Measurements from ENCODE around the gene HERC3.

DNA sequence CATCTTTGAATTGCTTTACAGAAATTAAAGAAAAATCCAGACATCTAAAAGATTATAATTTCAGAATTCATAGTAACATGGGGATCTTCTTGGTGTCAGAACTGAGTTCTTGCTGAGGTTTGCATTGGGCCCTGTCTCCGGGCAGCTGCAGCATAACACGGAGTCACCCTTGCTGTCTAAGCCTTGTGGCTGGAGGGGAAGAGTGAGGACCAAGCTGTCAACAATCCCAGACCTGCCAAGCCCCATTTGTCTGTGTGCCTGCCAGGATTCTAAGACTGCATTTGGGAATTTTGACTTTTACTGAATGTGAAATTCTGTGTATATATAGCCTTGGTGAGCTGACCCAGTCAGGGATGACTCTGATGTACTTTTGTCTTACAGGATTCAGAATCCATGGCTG, 130.5 kb downstream of the HERC3 start:
- TF ChIP-seq, protein P1, sequence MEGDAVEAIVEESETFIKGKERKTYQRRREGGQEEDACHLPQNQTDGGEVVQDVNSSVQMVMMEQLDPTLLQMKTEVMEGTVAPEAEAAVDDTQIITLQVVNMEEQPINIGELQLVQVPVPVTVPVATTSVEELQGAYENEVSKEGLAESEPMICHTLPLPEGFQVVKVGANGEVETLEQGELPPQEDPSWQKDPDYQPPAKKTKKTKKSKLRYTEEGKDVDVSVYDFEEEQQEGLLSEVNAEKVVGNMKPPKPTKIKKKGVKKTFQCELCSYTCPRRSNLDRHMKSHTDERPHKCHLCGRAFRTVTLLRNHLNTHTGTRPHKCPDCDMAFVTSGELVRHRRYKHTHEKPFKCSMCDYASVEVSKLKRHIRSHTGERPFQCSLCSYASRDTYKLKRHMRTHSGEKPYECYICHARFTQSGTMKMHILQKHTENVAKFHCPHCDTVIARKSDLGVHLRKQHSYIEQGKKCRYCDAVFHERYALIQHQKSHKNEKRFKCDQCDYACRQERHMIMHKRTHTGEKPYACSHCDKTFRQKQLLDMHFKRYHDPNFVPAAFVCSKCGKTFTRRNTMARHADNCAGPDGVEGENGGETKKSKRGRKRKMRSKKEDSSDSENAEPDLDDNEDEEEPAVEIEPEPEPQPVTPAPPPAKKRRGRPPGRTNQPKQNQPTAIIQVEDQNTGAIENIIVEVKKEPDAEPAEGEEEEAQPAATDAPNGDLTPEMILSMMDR (IDR thresholded peaks at IDR 0.05) = no peak
- no peak for TF ChIP-seq POLR2A (IDR thresholded peaks at IDR 0.05)

Data from lower leg skin (tissue), 3 donors.